GM19324 (cell line): ENCODE measurements around the gene YPEL2.
A peak's percentile ranks its signal among the peaks of the same experiment; 100 is the strongest.

Source experiments
- ATAC-seq: cut with Tn5 transposase; IDR thresholded peaks from one replicate; pipeline ENCODE4 v1.9.1; 2021; ENCODE audit warnings: mild to moderate bottlenecking, moderate library complexity; ENCODE audit not compliant: unreplicated experiment, low FRiP score

The YPEL2 gene

DNA sequence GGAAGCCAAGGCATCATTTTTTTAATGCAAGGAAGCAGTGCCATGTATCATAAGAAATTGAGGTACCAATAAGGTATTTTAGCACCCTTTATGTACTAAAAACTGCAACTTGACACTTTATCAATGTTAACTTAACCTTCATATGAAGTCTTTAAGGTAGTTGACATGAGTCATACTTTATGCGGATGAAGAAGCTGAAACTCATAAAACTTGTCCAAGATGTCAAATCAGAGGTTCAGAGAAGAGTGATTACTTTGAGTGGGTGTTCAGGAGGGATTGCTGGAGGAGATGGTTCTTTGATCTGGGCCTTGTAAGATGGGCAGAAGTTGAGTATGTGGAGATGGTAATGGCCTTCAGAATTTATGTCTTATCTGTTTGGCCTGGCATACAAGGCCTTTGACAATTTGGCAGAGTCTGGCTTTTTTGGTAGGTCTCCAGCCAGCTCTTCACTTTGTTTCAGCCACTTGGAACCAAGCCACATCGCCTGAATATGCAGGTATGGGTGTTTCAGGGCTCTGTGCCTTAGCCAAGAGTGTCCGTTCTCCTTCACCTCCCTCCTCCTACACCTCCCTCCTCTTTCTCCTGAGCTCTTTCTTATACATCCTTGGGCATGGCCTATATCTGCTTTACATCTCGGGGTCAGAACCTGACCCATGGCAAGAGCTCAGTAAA is 23.7 kb downstream of the YPEL2 start:
- no peak for ATAC-seq

DNA sequence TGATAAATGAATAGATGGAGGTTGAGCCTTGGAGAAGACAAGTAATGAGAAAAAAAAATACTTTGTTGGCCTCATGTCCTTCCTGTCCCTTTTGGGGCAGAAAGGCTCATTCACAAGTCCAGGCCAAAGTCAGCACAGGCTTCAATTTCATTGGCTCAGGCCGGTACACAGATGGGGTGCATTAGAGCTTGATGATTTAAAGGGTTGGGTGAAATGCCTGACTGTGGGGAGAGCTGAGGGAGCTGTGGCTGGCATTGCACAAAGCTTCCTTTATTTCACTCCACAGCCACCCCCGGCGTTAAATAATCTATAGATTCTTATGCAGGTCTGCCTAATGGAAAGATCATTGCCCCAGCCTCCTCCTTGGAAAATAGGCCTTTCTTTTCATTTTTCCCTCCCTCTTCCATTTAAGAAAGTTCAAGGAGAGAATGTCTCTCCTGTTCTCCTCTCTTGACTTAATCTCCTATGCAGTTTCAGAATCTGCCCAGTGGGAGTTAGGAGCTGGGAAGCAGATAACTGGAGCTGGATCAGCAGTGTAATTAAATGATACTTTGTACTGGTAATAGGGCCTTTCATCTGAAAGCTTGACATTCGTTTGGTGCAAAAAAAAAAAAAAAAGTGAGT is 24.4 kb downstream of the YPEL2 start:
- no peak for ATAC-seq

DNA sequence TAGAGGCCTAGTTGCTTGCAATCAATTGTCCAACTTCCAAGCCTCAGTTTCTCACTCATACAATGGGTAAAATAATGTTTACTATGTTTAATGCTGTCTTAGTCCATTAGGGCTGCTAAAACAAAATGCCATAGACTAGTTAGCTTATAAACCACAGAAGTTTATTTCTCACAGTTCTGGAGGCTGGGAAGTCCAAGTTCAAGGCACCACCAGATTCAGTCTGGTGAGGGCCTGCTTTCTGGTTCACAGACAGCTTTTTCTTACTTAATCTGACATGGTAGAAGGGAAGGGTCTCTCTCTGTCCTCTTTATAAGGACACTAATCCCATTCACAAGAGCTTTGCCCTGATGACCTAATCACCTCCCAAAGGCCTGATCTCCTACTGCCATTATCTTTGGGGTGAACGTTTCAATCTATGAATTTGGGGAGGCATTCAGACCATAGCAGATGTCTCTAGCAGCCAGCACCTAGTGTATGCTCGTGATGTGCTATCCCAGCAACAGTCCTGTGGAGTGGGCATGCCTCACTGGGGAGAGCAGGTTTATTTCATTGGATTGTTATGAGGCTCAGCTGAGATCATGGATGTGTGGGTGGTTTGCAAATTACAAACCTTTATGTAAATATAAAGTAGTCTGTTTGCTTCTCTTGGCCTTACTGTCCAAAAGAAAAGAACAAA is 25.2 kb downstream of the YPEL2 start:
- no peak for ATAC-seq

DNA sequence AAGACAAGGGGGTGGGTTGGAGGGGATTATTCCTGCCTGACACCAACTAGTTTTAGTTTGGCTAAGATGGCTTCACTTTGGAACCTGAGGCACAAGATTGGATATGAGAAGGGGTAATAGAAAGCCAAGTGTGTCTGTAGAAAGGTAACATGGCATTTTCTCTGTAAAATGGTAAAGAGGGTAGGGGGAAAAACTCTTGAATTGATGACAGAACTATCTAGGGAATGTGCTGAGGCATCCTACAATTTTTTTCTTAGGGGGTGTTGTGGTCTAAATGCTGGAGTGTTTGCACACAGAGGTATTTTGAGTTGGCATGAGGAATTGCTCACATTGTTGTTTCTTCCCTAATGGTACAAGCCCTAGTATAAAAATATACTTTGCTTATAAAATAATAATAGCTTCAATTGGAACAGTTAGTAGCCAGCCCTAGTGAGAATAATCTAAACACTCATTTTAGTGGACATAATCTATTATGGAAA is 25.8 kb downstream of the YPEL2 start:
- no peak for ATAC-seq

DNA sequence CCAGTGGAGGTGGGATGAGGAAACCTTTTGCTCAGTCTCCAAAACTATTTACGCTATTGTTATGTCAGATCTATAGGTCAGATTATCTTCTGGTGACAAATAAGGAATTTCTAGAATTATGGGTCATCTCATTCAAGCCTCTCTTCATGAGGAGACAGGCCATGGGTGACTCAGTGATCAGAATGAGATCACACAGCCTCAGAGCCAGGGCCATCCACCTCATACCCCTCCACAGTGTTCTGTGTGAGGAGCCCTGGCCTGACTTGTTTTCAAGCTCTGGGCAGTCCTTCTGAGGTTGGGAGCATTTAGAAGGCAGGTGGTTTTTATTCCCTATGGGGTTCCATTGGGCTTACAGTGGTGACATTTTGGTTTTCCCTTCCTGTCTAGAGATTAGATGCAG is 26.5 kb downstream of the YPEL2 start:
- ATAC-seq: no peak

DNA sequence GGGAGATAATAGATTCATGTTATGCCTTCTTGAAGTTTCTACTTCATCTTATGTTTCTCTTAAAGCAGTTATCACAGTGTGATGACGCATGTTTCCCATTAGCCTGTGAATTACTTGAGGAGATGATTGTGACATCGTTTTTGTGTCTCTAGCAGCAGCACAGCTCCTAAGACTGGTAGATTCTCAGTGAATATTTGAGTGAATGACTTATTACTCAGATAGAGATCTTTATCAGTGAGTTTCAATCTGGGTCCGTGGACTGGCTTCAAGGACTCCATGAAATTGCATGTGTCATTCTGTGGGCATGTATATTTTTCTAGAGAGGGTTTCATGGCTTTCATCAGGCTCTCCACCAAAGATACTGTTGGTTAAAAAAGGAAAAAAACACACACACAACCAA is 29.9 kb downstream of the YPEL2 start:
- ATAC-seq: no peak

DNA sequence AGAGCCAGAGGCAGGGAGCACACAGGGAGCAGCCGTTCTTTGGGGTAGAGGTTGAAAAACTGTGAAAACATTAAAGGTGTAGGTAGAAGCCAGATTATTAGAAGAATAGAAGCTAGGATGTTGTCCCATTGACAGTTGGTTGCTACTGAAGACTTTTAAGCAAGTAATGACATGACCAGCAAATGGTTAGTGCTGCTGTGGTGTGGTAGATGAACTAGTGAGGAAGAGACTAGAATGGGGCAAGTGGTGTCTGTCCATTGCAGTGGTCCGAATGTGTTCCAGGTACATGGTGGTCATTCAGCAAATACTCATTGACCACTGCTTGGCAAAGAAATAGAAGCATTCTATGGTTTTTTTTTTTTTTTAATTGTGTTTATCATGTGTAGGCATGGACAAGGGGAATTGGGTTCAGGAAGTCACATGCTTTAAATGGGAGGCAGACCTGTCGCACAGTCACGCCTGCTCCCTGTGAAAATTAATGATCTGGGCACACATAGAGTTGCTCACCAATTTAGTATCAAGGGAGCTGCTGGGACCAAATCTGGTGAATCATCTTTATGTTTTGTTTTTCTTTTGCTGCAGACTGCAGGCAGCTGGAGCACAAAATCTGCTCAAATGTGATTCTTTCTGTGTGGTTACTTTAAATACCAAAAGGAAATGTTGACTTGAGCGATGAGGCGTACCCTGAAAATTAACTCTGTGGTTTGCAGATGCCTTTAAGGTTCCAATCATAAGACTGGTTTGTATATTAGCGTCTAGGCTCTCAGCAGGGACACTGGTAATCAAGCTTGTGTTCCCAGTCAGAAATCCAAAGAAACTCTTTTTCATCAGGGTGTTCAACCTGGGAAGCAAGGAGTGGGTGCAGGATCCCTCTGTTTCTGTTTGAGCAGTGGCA is 30.7 kb downstream of the YPEL2 start:
- ATAC-seq: peak; percentile 48

DNA sequence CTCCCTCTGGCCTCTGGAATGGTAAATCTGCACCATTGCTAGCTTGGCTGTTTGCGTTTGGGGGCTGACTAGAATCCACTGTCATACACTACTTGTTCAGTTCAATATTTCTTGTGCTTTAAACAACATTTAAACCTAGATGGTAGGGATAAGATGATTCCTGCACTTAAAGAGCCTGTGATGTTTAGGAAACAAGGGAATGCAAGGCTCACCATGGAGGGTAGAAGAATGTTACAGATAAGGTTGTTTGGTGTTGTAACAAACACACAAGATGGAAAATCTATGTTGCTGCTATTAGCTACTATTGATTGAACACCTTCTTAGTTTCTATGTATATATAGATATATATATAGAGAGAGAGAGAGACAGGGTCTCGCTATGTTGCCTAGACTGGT is 31.4 kb downstream of the YPEL2 start:
- ATAC-seq: no peak

DNA sequence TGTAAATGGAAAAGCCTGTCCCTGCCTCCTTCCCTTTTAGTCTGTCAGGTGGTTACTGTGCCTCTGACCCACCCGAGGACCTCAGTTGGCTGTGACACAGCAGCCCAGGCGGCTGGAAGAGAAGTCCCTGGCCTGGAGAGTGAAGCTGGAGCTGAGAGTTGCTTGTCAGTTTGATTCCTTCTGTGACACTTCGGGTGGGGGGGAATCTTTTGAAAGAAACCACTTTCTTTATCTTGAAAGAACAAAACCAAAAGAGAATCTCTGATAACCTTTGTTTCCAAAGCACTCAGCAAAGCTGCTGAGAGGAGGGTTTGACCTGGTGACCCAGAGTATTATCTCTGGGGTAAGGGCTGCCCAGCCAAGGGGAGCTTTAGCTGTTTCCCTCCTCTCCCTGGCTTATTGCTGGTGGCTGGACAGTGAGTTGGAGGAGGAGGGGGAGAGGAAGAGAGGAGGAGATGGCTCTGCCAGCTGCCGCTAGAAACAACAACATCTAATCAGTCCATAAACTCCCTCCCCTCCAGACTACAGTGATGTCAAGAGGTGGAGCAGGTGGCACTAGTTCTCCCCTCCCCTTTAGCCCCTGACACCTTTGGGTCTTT is 34.0 kb downstream of the YPEL2 start:
- no peak for ATAC-seq

DNA sequence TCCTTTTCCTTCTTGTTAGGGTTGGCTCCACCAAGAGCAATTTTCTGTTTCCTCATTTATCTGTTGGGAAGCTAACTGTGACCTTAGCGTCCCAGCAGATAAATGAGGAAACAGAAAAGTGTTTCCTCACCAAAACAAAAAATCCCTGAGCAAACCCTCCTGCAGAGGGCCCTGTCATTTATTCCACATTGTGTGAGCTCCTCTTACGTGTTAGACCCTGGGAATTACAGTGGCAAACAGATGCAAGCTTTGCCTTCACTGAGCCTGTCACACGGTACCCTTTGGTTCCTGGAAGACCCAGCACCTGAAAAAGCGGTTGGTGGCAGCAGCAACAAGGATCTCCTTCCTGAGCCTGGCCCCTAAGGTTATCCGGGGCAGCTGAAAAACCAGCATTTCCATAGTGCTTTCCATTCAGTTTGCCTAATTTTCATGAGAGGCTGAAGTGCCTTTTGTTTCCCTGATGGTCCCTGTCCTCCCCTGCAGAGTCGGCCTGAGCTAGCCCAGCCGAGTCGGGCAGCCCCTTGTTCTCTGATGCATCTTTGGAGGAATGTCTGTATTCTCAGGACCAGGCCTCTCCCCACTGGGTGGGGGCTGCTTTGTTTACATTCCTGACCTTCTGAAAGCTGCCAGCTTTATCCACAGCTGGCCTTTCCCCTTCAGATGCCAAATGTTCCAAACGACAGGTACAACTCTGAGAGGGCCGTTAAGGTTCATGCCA is 34.7 kb downstream of the YPEL2 start:
- ATAC-seq: no peak

DNA sequence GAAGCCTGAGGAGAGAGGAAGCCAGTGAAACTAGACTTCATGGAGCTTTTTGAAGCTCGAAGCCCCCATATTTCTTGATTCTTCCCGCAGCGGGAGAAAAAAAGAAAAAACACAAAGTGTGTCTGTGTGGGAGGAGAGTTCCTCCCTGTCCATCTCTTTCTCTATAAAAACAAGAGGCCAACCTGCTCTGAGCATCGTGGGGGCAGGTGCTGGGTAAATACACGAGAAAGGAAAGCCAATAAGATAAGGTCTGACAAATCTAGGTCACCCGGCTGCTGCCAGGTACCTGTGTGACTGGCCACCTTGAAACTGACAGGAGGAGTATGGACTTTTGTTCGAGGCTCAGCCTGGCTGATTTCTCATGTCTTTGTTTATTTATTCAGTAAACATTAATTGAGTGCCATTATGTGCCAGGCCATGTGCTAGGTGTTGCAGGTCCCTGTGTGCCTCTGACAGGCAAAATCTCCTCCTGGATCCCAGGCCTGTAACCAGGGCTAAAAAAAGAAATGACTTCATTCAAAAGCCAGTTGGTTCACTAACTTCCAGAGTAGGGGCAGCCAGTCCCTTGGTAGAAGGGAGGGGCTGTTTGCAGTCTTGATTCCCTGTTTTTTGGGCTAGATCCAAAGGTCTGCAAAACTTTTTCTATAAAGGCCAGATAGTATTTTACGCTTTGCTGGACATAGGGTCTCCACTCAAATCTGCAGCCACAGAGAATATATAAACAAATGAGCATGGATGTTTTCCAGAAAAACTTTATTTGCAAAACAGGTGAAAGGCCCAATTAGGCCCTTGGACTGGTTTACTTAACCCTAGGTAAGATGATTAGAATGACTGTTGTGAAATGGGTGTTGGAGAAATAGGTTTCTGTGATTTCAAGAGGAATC is 35.6 kb downstream of the YPEL2 start:
- no peak for ATAC-seq

DNA sequence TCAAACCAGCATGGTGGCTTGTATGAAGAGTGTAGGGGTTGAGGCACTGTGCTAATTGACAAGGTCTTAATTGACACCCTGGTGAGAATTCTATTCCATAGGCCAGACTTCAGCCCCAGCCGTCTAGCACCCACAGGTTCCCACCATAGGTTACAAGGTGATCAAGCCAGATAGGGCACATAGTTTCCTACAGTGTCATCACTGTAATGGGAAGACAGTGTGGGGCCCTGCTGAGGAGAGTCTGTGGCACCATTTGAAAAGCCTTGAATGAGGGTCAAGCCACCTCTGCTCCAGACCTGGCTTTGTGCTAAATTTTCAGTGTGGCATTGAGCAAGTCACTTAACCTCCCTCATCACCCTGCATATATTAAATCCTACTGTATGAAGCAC is 36.2 kb downstream of the YPEL2 start:
- no peak for ATAC-seq

DNA sequence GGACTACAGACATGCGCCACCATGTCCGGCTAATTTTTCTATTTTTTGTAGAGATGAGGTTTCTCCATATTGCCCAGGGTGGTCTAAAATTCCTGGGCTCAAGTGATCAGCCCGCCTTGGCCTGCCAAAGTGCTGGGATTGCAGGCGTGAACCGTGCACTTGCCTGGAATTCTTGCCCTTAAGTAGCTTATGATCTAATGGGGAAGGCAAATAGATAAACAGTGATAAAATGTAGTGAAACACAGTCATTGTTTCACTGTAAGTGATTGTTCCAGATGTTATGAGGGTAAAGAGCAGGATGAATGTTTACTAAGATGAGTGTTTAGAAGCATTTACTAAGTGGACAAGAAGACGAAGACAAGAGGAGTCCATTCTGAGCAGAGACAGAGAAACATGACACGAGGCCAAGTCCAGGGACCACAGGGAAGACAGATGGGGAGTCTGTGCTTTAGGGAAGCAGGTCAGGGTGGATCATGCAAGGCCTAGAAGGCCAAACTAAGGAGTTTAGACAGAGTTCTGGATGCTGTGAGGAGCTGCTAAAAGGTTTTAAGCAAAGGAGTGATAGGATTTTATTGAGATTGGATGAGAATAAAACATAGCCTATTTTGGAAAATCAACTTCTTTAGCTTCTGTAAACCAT is 36.9 kb downstream of the YPEL2 start:
- no peak for ATAC-seq

DNA sequence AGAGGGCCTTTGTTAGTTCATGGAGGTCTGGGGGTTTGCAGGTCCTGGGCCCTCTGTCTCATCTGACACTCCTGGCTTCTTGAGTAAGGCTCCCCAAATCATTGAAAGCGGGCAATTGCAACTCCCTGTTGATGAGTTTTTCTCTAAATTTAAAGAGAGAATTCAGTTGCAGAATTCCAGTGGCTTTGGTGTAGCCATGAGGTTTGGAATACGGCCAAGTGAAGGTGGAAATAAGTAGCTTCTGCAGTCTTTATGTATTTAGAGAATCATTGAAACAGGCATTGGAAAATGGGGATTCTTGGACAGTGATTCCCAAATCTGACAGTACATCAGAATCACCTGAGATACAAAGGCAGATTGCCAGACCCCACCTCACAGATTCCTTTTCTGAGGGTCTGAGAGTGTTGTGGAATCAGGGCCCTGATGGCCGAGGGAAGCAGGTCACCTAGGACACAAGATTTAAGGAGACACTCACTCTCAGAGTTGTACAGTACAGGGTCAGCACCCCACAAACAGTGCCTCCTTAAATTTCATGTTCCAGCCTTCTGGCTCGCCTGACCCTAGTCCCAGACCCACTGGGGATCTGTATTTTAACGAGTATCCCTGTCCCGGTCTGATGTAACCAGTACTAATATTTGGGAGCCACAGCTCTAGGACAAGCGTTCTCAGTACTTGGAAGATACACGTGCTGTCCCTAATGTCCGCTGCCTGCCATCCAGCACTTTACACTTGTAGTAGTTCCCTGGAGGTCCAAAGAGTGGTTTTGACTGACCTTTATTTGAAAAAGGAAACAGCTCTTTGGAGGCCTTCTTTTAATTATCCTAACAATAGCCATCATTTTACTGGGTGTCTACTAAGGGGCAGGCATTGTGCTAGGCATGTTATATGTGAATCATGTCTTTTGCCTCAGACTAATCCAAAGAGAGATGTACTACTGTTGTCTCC is 37.8 kb downstream of the YPEL2 start:
- no peak for ATAC-seq

DNA sequence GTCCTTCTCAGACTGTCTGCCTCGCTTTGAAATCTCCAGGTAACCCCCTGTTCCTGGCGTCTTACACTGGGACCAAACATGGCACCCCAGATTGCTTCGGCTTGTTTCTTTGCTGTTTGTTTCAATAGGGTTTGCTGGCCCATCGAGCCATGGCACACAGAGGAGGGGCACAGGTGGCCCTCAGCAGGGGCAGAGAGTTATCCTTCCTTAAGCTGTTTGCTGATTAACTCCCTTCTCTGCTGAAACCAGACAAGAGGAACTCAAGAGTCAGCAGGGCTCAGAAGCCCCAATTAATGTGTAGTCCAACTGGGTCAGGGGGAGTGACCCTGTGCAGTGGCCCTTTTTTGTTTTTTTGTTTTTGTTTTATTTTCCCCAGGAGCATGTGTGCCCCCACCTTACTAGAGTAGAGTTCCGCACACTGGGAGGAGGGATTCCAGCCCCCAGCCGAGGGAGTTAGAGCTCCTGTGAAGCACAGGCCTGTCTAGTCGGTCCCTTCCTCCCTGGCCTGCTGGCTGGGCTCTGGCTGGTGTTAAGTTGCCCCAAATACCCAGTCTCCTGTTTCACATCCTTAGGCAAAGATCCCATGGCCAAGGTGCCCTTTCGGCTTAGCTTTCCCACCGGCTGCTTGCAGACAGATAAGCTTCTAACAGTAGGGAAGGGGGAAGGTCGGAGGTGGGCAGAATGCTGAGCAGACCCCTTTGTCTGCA is 39.3 kb downstream of the YPEL2 start:
- ATAC-seq: no peak

DNA sequence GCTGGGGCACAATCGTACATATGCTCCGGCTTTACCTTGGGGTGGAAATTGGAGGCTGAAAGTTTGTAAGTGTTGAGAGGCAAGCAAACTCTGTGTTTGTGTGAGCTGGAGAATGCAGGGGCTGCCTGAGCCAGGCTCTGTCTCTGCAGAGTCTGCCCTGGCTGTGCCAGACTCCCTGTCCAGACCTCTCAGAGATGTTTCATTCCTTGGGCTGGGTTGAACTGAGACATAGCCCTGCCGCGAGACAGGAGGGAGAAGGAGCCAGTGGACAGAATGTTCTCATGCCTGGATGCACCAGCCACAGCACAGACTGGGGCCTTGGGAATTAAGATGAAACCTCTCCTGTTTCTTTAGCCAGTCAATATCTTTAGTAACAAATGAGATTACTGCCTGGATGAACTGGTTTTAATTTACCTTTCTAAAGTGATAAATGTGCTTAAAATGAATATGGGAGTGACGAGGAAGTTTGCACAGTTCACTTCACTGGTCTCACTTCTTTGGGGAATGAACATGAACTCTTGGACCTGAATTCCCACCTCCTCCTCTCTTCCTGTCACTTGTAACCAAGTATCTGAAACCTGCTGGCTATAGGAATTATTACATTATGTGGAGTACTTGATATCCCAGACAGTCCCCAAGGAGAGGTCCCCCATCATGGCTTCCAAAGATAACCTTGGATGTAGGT is 40.1 kb downstream of the YPEL2 start:
- ATAC-seq: no peak
